ENCODE results near the gene PIGV. TPM values are rescaled to one million over a fixed set of nuclear protein-coding genes. Genes with fewer than 3 reads are reported as not detected.
A peak's percentile ranks its signal among the peaks of the same experiment; 100 is the strongest.
"Not testable (repeated sequence)": the region's sequence is repeated elsewhere in the genome, so short reads cannot be mapped to it uniquely, and the experiment has no call there.

Gene PIGV
- total RNA-seq, 1 experiment from 2014 or later: 9.9 TPM

- no TSS peak for BruUV-seq (replicated peaks)
- no peak overlapping the region for H3K4me3 Mint-ChIP-seq (ENCODE audit: low read depth, unreplicated experiment)
- H3K27ac Mint-ChIP-seq (ENCODE audit: unreplicated experiment): no peak overlapping the region
- TF ChIP-seq CTCF (IDR thresholded peaks at IDR 0.05; ENCODE audit: unreplicated experiment): no peak
- CTCF ChIA-PET: no interaction called here
- no peaks in the 10 kb centered on the region for H3K27me3 Mint-ChIP-seq (ENCODE audit: unreplicated experiment)
- H3K4me1 Mint-ChIP-seq (ENCODE audit: low read depth, unreplicated experiment): no peaks in the 10 kb centered on the region
- intact Hi-C loops (cut with micrococcal nuclease; ENCODE audit: unreplicated experiment): no loop called here
- no peaks in the 10 kb centered on the region for H3K9me3 Mint-ChIP-seq (ENCODE audit: low read depth, unreplicated experiment)
- DNase-seq: no peak
- peaks cover 10% of the 10 kb centered on the region for H3K36me3 Mint-ChIP-seq (ENCODE audit: insufficient read depth, unreplicated experiment)
These were observed 52.0 kb downstream of the PIGV start for GRCh38 chr1:26839779-26840178.

DNA sequence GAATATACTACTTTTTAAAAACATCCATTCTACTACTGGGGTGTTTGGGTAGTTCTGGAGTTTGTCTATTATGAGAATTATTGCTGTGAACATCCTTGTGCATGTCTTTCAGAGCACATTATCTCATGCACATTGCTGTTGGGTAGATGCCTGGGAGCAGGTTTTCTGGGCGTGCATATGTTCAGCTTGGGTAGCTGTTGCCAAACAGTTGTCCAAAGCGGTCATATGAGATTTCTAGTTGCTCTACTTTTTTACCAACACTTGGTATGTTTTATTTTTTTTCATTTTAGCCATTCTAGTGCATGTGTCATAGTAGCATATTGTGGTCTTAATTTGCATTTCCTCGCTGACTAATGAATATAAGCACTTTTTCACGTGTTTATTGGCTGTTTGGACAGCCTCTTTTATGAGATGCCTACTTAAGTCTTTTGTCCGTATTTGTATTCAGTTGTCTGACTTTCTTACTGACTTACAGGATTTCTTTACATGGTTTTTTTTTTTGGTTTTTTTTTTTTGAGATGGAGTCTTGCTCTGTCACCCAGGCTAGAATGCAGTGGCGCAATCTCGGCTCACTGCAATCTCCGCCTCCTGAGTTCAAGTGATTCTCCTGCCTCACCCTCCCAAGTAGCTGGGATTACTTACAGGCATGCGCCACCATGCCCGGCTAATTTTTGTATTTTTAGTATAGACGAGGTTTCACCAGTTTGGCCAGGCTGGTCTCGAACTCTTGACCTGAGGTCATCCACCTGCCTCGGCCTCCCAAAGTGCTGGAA is 56.9 kb downstream of the PIGV start:
- intact Hi-C loops (cut with micrococcal nuclease; ENCODE audit: unreplicated experiment): no loop called here
- no peak for DNase-seq
- no peak for TF ChIP-seq CTCF (IDR thresholded peaks at IDR 0.05; ENCODE audit: unreplicated experiment)
- BruUV-seq (replicated peaks): no TSS peak
- no peak overlapping the region for H3K27ac Mint-ChIP-seq (ENCODE audit: unreplicated experiment)
- no peak overlapping the region for H3K4me3 Mint-ChIP-seq (ENCODE audit: low read depth, unreplicated experiment)
- H3K4me1 Mint-ChIP-seq (ENCODE audit: low read depth, unreplicated experiment): peaks cover 21% of the 10 kb centered on the region
- CTCF ChIA-PET: no interaction called here
- no peaks in the 10 kb centered on the region for H3K9me3 Mint-ChIP-seq (ENCODE audit: low read depth, unreplicated experiment)
- peaks cover 8% of the 10 kb centered on the region for H3K36me3 Mint-ChIP-seq (ENCODE audit: insufficient read depth, unreplicated experiment)
- H3K27me3 Mint-ChIP-seq (ENCODE audit: unreplicated experiment): no peaks in the 10 kb centered on the region

DNA sequence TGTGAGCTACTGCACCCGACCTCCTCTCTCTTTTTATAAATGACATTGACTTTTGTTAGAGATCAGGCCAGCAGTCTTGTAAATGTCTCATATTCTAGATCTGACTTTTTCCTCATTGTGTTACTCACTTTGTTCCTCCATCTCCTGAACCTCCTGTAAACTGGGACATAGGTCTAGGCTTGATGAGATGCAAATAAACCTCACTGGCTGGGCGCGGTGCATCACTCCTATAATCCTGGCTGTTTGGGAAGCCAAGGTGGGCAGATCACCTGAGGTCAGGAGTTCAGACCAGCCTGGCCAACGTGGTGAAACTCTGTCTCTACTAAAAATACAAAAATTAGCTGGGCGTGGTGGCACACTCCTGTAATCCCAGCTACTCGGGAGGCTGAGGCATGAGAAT is 60.1 kb downstream of the PIGV start:
- H3K4me1 Mint-ChIP-seq (ENCODE audit: low read depth, unreplicated experiment): peaks cover 27% of the 10 kb centered on the region
- DNase-seq; H3K4me3 Mint-ChIP-seq (ENCODE audit: low read depth, unreplicated experiment); H3K9me3 Mint-ChIP-seq (ENCODE audit: low read depth, unreplicated experiment); intact Hi-C loops (cut with micrococcal nuclease; ENCODE audit: unreplicated experiment); BruUV-seq (replicated peaks); H3K36me3 Mint-ChIP-seq (ENCODE audit: insufficient read depth, unreplicated experiment); H3K27me3 Mint-ChIP-seq (ENCODE audit: unreplicated experiment): not testable (repeated sequence)
- CTCF ChIA-PET: interaction anchor here (0.6 kb wide), 1 partner anchor 246 kb away, joined by 5 read pairs; no protein-coding TSS in a partner anchor
- peak overlapping the region; percentile 25 for H3K27ac Mint-ChIP-seq (ENCODE audit: unreplicated experiment)

Other genes starting within 250 kb of the PIGV start
- 51.7 and 52.5 TPM in 2 replicates for gene ARID1A, start 91.9 kb upstream of the PIGV start, total RNA-seq (2022)
- gene ZDHHC18, start 38.7 kb downstream of the PIGV start, total RNA-seq (2022): 21.8 and 25.8 TPM in 2 replicates
- gene SFN, start 75.2 kb downstream of the PIGV start, total RNA-seq (2022): 74.5 and 103 TPM in 2 replicates
- gene GPN2, start 102.3 kb downstream of the PIGV start, total RNA-seq (2022): 23.4 and 24.3 TPM in 2 replicates
- 11.5 and 11.7 TPM in 2 replicates for gene GPATCH3, start 112.5 kb downstream of the PIGV start, total RNA-seq (2022)
- 0.32 TPM in 1 of 2 replicates, not detected in the other for gene NR0B2, start 126.0 kb downstream of the PIGV start, total RNA-seq (2022)
- gene NUDC, start 133.8 kb downstream of the PIGV start, total RNA-seq (2022): 101 and 121 TPM in 2 replicates
- gene KDF1, start 172.5 kb downstream of the PIGV start, total RNA-seq (2022): 18.9 and 19.4 TPM in 2 replicates
- 195 and 277 TPM in 2 replicates for gene TRNP1, start 205.7 kb downstream of the PIGV start, total RNA-seq (2022)
- 0.59 and 1.0 TPM in 2 replicates for gene TENT5B, start 224.9 kb downstream of the PIGV start, total RNA-seq (2022)